GM12875 (cell line): Measurements from ENCODE around the gene STK17B.

Experiments used
- H3K4me3 ChIP-seq: one replicate; pipeline ENCODE4 v1.5.1; 2011; ENCODE audit warnings: low read depth, low read length, control low read depth
- TF ChIP-seq, protein P1 (sequence below): IDR thresholded peaks from 2 replicates; pipeline ENCODE4 v1.5.1; 2011; ENCODE audit warnings: low read depth, mild to moderate bottlenecking, control low read depth, inconsistent platforms, low read length, moderate library complexity, borderline replicate concordance; ENCODE audit not compliant: insufficient read depth

STK17B gene

DNA sequence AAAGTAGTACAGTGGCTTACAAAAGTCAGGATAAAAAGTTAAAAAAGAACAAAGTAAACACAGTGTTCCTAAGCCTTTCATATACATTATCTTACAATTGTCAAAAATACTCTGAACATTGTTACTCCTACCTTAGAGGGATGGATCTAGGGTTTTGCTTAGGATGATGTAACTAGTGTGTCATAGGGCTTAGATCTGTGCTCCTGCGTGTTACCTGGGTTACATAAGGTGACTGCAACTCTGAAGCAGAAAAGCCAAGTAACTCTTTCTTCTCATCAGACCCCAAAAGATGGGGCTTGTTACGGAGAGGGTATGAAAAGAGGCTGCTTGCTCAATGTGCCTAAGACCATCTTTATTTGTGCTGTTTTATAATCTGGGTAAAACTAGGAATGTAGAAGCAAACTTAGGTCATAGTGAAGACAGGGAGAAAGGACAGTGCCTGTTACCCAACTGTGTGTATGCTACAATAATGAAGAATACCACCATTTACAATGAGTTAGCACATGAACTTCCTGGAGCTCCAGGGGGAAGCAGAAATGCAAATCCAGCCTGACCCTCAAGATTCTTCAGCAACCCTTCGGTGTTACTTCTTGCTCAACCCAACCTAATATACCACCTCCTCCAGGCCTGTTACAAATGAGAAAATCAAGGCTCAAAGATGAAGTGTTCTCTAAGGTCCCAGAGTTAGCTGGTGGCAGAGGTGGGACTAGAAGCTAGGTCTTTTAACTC lies 42.0 kb upstream of the STK17B start:
- TF ChIP-seq, protein P1, sequence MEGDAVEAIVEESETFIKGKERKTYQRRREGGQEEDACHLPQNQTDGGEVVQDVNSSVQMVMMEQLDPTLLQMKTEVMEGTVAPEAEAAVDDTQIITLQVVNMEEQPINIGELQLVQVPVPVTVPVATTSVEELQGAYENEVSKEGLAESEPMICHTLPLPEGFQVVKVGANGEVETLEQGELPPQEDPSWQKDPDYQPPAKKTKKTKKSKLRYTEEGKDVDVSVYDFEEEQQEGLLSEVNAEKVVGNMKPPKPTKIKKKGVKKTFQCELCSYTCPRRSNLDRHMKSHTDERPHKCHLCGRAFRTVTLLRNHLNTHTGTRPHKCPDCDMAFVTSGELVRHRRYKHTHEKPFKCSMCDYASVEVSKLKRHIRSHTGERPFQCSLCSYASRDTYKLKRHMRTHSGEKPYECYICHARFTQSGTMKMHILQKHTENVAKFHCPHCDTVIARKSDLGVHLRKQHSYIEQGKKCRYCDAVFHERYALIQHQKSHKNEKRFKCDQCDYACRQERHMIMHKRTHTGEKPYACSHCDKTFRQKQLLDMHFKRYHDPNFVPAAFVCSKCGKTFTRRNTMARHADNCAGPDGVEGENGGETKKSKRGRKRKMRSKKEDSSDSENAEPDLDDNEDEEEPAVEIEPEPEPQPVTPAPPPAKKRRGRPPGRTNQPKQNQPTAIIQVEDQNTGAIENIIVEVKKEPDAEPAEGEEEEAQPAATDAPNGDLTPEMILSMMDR: no peak
- H3K4me3 ChIP-seq: no peak overlapping the region

DNA sequence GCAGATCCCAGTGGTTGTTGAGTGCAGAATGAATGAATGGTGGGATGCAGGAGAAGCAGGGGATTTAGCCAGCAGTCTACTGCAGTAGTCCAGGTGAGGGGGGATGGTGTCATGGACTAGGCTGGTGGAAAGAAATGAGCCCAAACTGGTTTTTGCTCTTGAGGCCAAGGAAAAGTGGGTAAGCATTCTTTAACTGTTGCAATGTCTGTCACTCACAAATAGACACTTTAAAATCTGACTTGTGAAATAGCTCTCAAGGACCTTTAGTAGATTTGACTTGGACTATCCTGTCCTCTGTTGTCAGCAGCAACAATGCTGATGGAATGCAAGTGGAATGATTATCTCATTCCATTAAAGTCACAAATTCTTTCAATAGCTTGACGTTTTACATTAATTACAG lies 37.5 kb upstream of the STK17B start:
- TF ChIP-seq, protein P1: no peak
- H3K4me3 ChIP-seq: no peak overlapping the region

DNA sequence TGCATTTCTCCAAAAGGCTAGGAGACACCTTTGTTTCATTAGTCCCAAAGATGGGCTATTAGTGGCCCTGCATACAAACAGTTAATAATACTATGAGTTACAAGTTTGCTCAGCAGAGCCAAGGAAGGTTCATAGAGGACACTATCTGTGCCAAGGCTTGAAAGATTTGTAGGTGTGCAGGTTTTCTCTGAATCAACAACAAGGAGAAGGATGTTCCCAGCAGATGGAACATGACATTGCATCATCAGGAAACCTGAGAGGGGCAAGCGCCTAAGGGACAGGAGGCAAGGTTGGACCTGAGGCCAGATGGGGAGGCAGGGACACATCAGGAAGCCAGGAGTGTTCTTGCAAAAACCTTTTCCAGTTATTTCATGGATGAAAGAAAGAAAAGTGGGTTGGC lies 35.4 kb upstream of the STK17B start:
- TF ChIP-seq, protein P1: no peak
- H3K4me3 ChIP-seq: no peak overlapping the region

DNA sequence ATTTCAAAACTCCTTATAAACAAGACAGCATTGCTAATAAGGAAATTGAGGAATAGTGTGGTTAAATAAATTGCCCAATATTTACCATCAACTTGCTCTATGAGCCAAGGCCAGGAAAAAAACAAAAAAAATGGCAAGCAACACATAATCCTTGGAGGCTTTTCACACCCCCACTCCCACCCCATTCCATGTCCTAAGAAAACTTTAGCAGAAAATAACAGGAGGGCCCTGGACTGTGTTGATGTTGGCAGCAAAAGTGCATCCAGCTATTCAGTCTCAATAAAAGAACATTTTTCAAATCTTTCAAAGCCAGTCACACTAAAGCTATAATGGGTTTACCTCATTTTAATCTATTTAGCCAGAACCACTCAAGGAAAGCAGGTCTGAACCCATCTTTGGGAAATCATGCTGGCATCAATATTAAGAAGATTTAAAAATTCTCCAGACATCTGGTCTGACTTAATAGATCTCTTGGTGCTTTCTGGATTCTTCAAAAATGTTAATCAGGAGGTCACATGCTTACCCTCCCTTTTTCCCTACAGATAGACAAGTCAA lies 34.6 kb upstream of the STK17B start:
- no peak overlapping the region for H3K4me3 ChIP-seq
- TF ChIP-seq, protein P1: no peak

DNA sequence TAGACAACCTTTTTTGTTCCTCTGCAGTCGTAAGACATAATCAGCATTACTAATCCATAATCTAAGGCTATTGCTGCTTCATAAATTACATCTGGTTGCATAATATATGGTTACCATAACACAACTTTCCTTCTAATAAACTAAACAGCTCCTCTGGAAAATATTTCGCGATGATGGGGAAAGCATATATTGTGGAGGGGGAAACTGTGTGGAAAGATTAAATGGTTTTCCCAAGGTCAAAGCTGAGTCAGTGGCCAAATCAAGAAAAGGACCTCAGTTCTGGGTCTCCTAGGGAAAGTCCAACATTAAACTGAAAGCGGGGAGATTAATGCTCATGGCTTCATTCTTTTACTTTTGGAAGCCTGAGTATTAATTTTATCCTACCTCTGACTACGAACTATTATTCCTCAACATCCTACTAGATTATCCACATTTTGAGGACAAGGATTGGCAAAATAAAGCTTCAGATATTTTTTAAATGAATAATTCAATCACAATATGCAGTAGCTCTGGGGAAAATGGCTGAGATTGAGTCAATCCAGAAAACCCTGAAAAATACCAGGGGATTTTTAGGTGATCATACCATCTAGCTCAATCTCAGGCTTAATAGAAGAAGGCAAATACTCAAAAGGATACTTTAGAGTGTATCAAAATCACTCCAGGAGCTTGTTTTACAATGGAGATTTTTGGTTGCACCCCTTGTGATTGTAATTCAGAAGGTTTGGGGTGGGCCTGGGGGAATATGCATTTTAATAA lies 33.8 kb upstream of the STK17B start:
- TF ChIP-seq, protein P1: no peak
- H3K4me3 ChIP-seq: no peak overlapping the region

DNA sequence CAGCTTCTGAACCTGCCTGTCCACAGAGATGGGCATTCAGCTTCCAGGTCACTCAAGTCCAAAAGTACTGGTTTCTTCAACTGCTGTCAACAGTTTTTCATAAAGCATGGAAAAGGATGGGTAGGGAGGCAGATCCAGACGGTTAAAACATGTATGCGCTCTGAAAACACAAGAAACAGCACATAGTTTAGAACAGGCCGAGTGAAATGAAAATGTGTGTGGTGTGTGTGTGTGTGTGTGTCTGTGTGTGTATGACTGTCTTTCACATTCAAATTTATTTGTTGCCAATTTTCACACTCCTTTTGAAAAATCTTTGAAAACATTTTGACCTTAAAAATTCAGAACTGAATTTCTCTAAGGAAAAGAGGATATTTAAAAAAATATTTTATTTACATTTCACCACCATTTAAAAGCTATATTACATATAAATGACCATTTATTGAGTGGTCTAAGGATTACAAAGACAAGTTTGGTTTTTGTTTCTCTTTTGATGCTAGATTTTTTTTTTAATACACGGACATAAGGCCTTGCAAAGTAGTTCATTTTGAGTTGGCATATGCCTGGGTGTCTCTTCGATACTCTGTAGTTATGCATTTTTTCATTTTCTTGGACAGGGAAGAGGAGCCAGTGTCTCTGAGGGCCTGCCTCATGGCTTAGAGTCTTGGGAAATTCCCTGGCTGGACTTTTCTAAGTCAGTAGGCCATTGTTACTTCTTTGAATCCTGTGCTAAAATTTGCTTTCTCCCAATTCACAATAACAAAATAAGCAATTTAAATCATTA lies 30.0 kb upstream of the STK17B start:
- no peak overlapping the region for H3K4me3 ChIP-seq
- TF ChIP-seq, protein P1: no peak
